ENCODE measurements around the gene SYNE3. TPM values are rescaled to one million over a fixed set of nuclear protein-coding genes. Genes with fewer than 3 reads are reported as not detected.

SYNE3 gene
- total RNA-seq, 4 donors from 2014 or later, result 4.7 to 7.1 (median 5.1) TPM

DNA sequence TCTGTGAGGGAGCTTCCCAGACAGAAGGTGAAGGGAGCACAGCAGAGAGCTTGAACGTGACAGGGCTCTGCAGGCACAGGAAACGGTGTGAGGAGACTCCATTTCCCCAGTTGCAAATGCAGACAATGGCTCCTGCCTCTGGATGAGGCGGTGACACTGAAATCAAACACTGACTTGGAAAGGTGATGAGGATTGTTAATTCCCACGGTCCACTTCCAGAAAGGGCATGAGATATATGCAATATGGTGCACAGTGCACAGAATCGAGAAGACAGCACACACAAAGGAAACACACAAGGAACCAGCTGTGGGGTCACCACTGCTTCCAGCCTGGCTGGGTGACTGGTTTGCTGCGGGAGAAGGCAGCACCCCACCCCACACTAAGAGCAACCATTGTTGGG, 42.0 kb downstream of the SYNE3 start:
- Histone ChIP-seq H3K27me3 (no peaks in the 10 kb centered on the region), H3K36me3 (peaks cover 0 to 8% of the 10 kb centered on the region in 2 donors), H3K4me3 (no peak overlapping the region), H3K9me3 (no peaks in the 10 kb centered on the region), H3K4me1 (peaks cover 22 to 26% of the 10 kb centered on the region in 2 donors), H3K27ac (no peak overlapping the region)
- in situ Hi-C loops (cut with MboI; ENCODE audit: low sequenced_read_pairs in 4 of 4) (no loop called here), intact Hi-C loops (cut with DNase I; ENCODE audit: low total_unique reads) (no loop called here)
- DNase-seq, result no peak
- no peak for ATAC-seq
- TF ChIP-seq, protein P1, sequence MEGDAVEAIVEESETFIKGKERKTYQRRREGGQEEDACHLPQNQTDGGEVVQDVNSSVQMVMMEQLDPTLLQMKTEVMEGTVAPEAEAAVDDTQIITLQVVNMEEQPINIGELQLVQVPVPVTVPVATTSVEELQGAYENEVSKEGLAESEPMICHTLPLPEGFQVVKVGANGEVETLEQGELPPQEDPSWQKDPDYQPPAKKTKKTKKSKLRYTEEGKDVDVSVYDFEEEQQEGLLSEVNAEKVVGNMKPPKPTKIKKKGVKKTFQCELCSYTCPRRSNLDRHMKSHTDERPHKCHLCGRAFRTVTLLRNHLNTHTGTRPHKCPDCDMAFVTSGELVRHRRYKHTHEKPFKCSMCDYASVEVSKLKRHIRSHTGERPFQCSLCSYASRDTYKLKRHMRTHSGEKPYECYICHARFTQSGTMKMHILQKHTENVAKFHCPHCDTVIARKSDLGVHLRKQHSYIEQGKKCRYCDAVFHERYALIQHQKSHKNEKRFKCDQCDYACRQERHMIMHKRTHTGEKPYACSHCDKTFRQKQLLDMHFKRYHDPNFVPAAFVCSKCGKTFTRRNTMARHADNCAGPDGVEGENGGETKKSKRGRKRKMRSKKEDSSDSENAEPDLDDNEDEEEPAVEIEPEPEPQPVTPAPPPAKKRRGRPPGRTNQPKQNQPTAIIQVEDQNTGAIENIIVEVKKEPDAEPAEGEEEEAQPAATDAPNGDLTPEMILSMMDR (IDR thresholded peaks at IDR 0.05 in 4 of 5, conservative IDR thresholded peaks at IDR 0.05 in 1 of 5), result no peak
- no peak for TF ChIP-seq POLR2A (IDR thresholded peaks at IDR 0.05)

DNA sequence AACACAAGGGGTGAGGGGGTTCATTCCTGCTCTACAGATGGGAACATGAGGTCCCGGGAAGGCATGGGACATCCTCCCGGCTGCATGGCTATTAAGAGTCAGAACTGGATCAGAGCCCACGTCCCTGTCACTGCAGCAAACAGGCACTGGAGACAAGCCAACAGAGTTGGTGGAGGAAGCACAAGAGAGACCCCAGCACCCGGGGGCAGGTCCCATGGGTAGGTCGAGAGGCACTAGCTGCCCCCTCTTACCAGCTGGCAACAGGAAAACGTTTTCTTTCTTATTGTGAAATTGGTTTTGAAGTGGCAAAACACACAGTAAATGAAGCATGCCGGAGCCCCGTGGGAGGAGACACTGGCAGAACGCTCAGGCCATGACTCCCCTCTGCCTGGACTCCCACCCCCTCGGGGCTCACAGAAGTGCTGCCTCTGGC, 43.6 kb downstream of the SYNE3 start:
- TF ChIP-seq POLR2A (IDR thresholded peaks at IDR 0.05), result no peak
- TF ChIP-seq, protein P1 (IDR thresholded peaks at IDR 0.05 in 4 of 5, conservative IDR thresholded peaks at IDR 0.05 in 1 of 5), result no peak
- Histone ChIP-seq H3K27me3 (no peaks in the 10 kb centered on the region), H3K36me3 (peaks cover 0 to 8% of the 10 kb centered on the region in 2 donors), H3K9me3 (no peaks in the 10 kb centered on the region), H3K4me3 (no peak overlapping the region), H3K27ac (peak overlapping the region in 1 of 4 donors; percentile 41), H3K4me1 (peaks cover 22 to 26% of the 10 kb centered on the region in 2 donors)
- intact Hi-C loops (cut with DNase I; ENCODE audit: low total_unique reads), result no loop called here
- in situ Hi-C loops (cut with MboI; ENCODE audit: low sequenced_read_pairs in 4 of 4), result no loop called here
- ATAC-seq (peak in 1 of 2 donors; percentile 25), DNase-seq (no peak)

DNA sequence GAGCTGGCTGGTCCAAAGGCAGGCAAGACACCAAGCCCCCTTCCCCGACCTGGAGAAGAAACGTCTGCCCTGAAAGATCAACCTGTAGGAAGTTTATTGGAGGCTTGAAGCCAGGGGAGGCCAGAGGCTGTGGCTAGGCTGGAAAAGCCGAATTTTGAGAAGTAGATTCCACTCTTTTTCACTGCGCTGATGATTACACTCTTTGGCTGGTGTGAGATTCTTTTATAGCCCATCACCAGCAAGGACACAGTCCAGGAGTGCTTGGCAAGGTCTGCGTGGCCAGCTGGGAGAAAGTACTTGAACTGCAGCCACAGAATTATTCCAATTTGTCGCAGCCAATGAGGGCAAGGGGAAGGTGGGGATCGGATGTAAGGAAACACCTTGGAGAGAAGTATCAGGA, 45.0 kb downstream of the SYNE3 start:
- Histone ChIP-seq H3K9me3 (no peaks in the 10 kb centered on the region), H3K27ac (peak overlapping the region in 3 of 4 donors; percentile 7 to 41 (median 38)), H3K27me3 (no peaks in the 10 kb centered on the region), H3K4me1 (peaks cover 22 to 31% of the 10 kb centered on the region in 2 donors), H3K36me3 (peaks cover 0 to 8% of the 10 kb centered on the region in 2 donors), H3K4me3 (no peak overlapping the region)
- TF ChIP-seq POLR2A (IDR thresholded peaks at IDR 0.05), result no peak
- TF ChIP-seq, protein P1 (IDR thresholded peaks at IDR 0.05 in 4 of 5, conservative IDR thresholded peaks at IDR 0.05 in 1 of 5), result no peak
- no peak for DNase-seq
- in situ Hi-C loops (cut with MboI; ENCODE audit: low sequenced_read_pairs in 4 of 4), result no loop called here
- ATAC-seq, result peak; percentile 45 to 54
- intact Hi-C loops (cut with DNase I; ENCODE audit: low total_unique reads), result no loop called here

GRCh38 chr14:95471016-95471415, 45.4 kb downstream of the SYNE3 start:
- intact Hi-C loops (cut with DNase I; ENCODE audit: low total_unique reads), result no loop called here
- peaks cover 0 to 8% of the 10 kb centered on the region in 2 donors for H3K36me3 ChIP-seq
- peaks cover 22 to 31% of the 10 kb centered on the region in 2 donors for H3K4me1 ChIP-seq
- in situ Hi-C loops (cut with MboI; ENCODE audit: low sequenced_read_pairs in 4 of 4), result no loop called here
- no peak overlapping the region for H3K4me3 ChIP-seq
- H3K27me3 ChIP-seq, result no peaks in the 10 kb centered on the region
- TF ChIP-seq, protein P1 (IDR thresholded peaks at IDR 0.05 in 4 of 5, conservative IDR thresholded peaks at IDR 0.05 in 1 of 5), result no peak
- TF ChIP-seq POLR2A (IDR thresholded peaks at IDR 0.05), result no peak
- peak; percentile 46 to 53 for ATAC-seq
- peak in 1 of 2 donors; percentile 42 for DNase-seq
- peak overlapping the region in 3 of 4 donors; percentile 7 to 41 (median 38) for H3K27ac ChIP-seq
- H3K9me3 ChIP-seq, result no peaks in the 10 kb centered on the region

- peaks cover 26 to 37% of the 10 kb centered on the region in 2 donors for H3K4me1 ChIP-seq
- no peak for ATAC-seq
- no peak for TF ChIP-seq POLR2A (IDR thresholded peaks at IDR 0.05)
- TF ChIP-seq, protein P1 (IDR thresholded peaks at IDR 0.05 in 4 of 5, conservative IDR thresholded peaks at IDR 0.05 in 1 of 5), result no peak
- in situ Hi-C loops (cut with MboI; ENCODE audit: low sequenced_read_pairs in 4 of 4) (no loop called here), intact Hi-C loops (cut with DNase I; ENCODE audit: low total_unique reads) (no loop called here)
- no peaks in the 10 kb centered on the region for H3K36me3 ChIP-seq
- no peaks in the 10 kb centered on the region for H3K27me3 ChIP-seq
- no peak overlapping the region for H3K4me3 ChIP-seq
- H3K9me3 ChIP-seq, result no peaks in the 10 kb centered on the region
- no peak for DNase-seq
- H3K27ac ChIP-seq, result no peak overlapping the region
These were observed 47.3 kb downstream of the SYNE3 start for GRCh38 chr14:95469134-95469481.

All from gastrocnemius medialis (tissue), 4 donors.